DND-41 (cell line): ENCODE measurements around the gene MSGN1.

Experiments
- EZH2 ChIP-seq: IDR thresholded peaks from 3 replicates; pipeline ENCODE4 v1.6.1; 2012; ENCODE audit warnings: borderline replicate concordance, low read depth, mild to moderate bottlenecking, moderate library complexity, low read length, inconsistent platforms; ENCODE audit not compliant: severe bottlenecking
- TF ChIP-seq, protein P1 (sequence below): IDR thresholded peaks from 2 replicates; pipeline ENCODE4 v1.5.1; 2012; ENCODE audit warnings: borderline replicate concordance, low read length, moderate library complexity, mild to moderate bottlenecking; ENCODE audit not compliant: poor library complexity, severe bottlenecking; ENCODE audit errors: extremely low read depth

DNA sequence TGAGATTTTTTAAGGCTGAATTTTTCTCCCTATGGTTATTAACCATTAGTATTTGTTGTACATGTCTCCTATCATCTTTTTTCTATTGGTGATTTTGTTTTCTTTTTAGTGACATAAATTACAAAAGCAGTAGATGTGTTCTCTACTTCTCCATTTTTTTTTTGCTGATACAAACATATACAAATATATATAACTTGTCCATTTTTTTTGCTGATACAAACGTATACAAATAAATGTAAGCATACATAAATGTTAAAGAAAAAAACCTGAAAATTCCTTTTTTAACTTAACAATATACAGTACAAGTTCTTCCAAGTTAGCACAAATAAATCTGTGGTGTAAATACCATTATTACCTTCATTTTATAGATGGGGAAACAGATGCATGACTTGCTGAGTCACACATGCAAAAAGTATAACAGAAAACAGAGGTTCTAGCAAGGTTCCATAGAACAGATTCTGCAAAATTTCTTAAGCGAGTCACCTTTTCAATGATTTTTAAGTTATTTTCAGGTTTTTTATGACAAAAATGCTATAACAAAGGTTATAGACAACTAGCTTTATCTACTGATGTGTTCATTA is 2.1 kb downstream of the MSGN1 start:
- TF ChIP-seq, protein P1, sequence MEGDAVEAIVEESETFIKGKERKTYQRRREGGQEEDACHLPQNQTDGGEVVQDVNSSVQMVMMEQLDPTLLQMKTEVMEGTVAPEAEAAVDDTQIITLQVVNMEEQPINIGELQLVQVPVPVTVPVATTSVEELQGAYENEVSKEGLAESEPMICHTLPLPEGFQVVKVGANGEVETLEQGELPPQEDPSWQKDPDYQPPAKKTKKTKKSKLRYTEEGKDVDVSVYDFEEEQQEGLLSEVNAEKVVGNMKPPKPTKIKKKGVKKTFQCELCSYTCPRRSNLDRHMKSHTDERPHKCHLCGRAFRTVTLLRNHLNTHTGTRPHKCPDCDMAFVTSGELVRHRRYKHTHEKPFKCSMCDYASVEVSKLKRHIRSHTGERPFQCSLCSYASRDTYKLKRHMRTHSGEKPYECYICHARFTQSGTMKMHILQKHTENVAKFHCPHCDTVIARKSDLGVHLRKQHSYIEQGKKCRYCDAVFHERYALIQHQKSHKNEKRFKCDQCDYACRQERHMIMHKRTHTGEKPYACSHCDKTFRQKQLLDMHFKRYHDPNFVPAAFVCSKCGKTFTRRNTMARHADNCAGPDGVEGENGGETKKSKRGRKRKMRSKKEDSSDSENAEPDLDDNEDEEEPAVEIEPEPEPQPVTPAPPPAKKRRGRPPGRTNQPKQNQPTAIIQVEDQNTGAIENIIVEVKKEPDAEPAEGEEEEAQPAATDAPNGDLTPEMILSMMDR: no peak
- TF ChIP-seq EZH2: no peak
